Uterus (tissue), 4 donors: Measurements from ENCODE around the gene ALDH1L1. TPM values are rescaled to one million over a fixed set of nuclear protein-coding genes. Genes with fewer than 3 reads are reported as not detected.
A peak's percentile ranks its signal among the peaks of the same experiment; 100 is the strongest.

Experiments used
- DNase-seq, 2 donors: peaks; one replicate each; pipeline ENCODE4 v3.0.0-alpha.2; 2019 to 2020
- H3K27ac ChIP-seq, 2 donors: fragments of 200-600 bp; sonication (generic); 1 replicate in 1 of 2; 2 replicates in 1 of 2; pipeline ENCODE4 v1.5.1; 2016 to 2018
- H3K27me3 ChIP-seq, 2 donors: fragments of 200-600 bp; sonication (generic); one replicate each; pipeline ENCODE4 v1.5.1; 2018 to 2019; ENCODE audit warnings: control low read depth in 1 of 2
- H3K36me3 ChIP-seq, 2 donors: fragments of 200-600 bp; sonication (generic); one replicate each; pipeline ENCODE4 v1.5.1; 2019; ENCODE audit warnings: control low read depth in 1 of 2
- H3K4me1 ChIP-seq, 2 donors: fragments of 200-600 bp; sonication (generic); one replicate each; pipeline ENCODE4 v1.5.1; 2018 to 2019; ENCODE audit warnings: control low read depth in 1 of 2
- H3K4me3 ChIP-seq, 2 donors: fragments of 200-600 bp; sonication (generic); 1 replicate in 1 of 2; 2 replicates in 1 of 2; pipeline ENCODE4 v1.5.1; 2018 to 2019; ENCODE audit warnings: mild to moderate bottlenecking in 1 of 2
- H3K9me3 ChIP-seq, 2 donors: fragments of 200-600 bp; sonication (generic); one replicate each; pipeline ENCODE4 v1.5.1; 2019; ENCODE audit warnings: control low read depth in 1 of 2
- CTCF ChIP-seq, 4 experiments: fragments of 200-600 bp in 2 of 4; fragments of 450-650 bp in 2 of 4; sonication (generic) in 2 of 4; IDR thresholded peaks; one replicate each; pipeline ENCODE4 v1.5.1; 2016 to 2019; ENCODE audit warnings: antibody characterized with exemption in 4 of 4, mild to moderate bottlenecking in 2 of 4, moderate library complexity in 1 of 4
- POLR2A ChIP-seq, 2 donors: fragments of 450-650 bp; IDR thresholded peaks; one replicate each; pipeline ENCODE4 v1.6.1; 2016; ENCODE audit warnings: antibody characterized with exemption in 2 of 2, mild to moderate bottlenecking in 1 of 2, moderate library complexity in 1 of 2
- intact Hi-C: fragments of 100-400 bp; cut with DNase I; formaldehyde crosslinking; loops from one replicate; pipeline ENCODE4 v1.15.1; 2023; ENCODE audit warnings: low total_unique reads
- total RNA-seq, 4 donors: library from RNA; depleted of rRNA in 3 of 4; stranded (reverse); fragments of >200 nt in 3 of 4; gene quantifications; one replicate each; pipeline versions ENCODE4 v1.1.0 to v1.2.4, GENCODE V29; 2014 to 2023
- donor health status: DM: yes; HTN: yes; CAD: no.

The ALDH1L1 gene
- total RNA-seq, 4 donors from 2014 or later, result 2.1 to 27.3 (median 8.4) TPM

- TF ChIP-seq CTCF (IDR thresholded peaks at IDR 0.05) (no peak), POLR2A (IDR thresholded peaks at IDR 0.05) (no peak)
- no peak for DNase-seq
- no peaks in the 10 kb centered on the region for H3K27me3 ChIP-seq
- no peaks in the 10 kb centered on the region for H3K4me1 ChIP-seq
- intact Hi-C loops, result no loop called here
- H3K9me3 ChIP-seq, result no peaks in the 10 kb centered on the region
- H3K4me3 ChIP-seq, result no peak overlapping the region
- H3K36me3 ChIP-seq, result no peaks in the 10 kb centered on the region
- no peak overlapping the region for H3K27ac ChIP-seq
Observed at GRCh38 chr3:126119976-126120375, 60.4 kb downstream of the ALDH1L1 start.

GRCh38 chr3:126119008-126119675 is 61.2 kb downstream of the ALDH1L1 start:
- intact Hi-C loops, result no loop called here
- H3K27ac ChIP-seq, result no peak overlapping the region
- peak; percentile 6 to 8 for DNase-seq
- H3K36me3 ChIP-seq, result no peaks in the 10 kb centered on the region
- no peak overlapping the region for H3K4me3 ChIP-seq
- H3K27me3 ChIP-seq, result no peaks in the 10 kb centered on the region
- no peaks in the 10 kb centered on the region for H3K9me3 ChIP-seq
- TF ChIP-seq POLR2A (IDR thresholded peaks at IDR 0.05) (no peak), CTCF (IDR thresholded peaks at IDR 0.05) (no peak)
- H3K4me1 ChIP-seq, result no peaks in the 10 kb centered on the region

GRCh38 chr3:126118591-126118990 is 61.8 kb downstream of the ALDH1L1 start:
- no peak overlapping the region for H3K27ac ChIP-seq
- no peaks in the 10 kb centered on the region for H3K36me3 ChIP-seq
- no peaks in the 10 kb centered on the region for H3K4me1 ChIP-seq
- DNase-seq, result peak in 1 of 2 donors; percentile 9
- TF ChIP-seq CTCF (IDR thresholded peaks at IDR 0.05) (no peak), POLR2A (IDR thresholded peaks at IDR 0.05) (no peak)
- intact Hi-C loops, result no loop called here
- H3K27me3 ChIP-seq, result no peaks in the 10 kb centered on the region
- no peaks in the 10 kb centered on the region for H3K9me3 ChIP-seq
- H3K4me3 ChIP-seq, result no peak overlapping the region

GRCh38 chr3:126117786-126118185 is 62.6 kb downstream of the ALDH1L1 start:
- Histone ChIP-seq H3K27ac (no peak overlapping the region), H3K36me3 (no peaks in the 10 kb centered on the region), H3K9me3 (no peaks in the 10 kb centered on the region), H3K4me3 (no peak overlapping the region), H3K4me1 (no peaks in the 10 kb centered on the region), H3K27me3 (no peaks in the 10 kb centered on the region)
- intact Hi-C loops, result no loop called here
- TF ChIP-seq CTCF (IDR thresholded peaks at IDR 0.05) (no peak), POLR2A (IDR thresholded peaks at IDR 0.05) (no peak)
- DNase-seq, result peak; percentile 4 to 6

DNA sequence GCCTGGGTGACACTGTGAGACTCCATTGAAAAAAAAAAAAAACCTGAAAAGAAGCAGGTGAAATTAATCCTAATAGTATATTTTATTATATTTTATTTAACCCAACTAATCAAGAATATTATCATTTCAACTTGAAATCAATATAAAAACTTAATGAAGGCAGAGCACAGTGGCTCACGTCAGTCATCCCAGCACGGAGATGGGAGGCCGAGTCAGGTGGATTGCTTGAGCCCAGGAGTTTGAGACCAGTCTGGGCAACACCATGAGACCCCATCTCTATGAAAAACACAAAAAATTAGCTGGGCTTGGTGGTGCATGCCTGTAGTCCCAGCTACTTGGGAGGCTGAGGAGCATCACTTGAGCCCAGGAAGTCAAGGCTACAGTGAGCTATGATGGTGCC is 63.2 kb downstream of the ALDH1L1 start:
- no peaks in the 10 kb centered on the region for H3K4me1 ChIP-seq
- DNase-seq, result no peak
- intact Hi-C loops, result no loop called here
- no peak overlapping the region for H3K27ac ChIP-seq
- H3K4me3 ChIP-seq, result no peak overlapping the region
- H3K36me3 ChIP-seq, result no peaks in the 10 kb centered on the region
- TF ChIP-seq CTCF (IDR thresholded peaks at IDR 0.05) (no peak), POLR2A (IDR thresholded peaks at IDR 0.05) (no peak)
- no peaks in the 10 kb centered on the region for H3K9me3 ChIP-seq
- no peaks in the 10 kb centered on the region for H3K27me3 ChIP-seq
